Measurements from ENCODE around the gene GPI. TPM values are rescaled to one million over a fixed set of nuclear protein-coding genes. Genes with fewer than 3 reads are reported as not detected.

GPI gene
- total RNA-seq, 4 donors from 2014 or later: 88.1 to 324 (median 150) TPM

DNA sequence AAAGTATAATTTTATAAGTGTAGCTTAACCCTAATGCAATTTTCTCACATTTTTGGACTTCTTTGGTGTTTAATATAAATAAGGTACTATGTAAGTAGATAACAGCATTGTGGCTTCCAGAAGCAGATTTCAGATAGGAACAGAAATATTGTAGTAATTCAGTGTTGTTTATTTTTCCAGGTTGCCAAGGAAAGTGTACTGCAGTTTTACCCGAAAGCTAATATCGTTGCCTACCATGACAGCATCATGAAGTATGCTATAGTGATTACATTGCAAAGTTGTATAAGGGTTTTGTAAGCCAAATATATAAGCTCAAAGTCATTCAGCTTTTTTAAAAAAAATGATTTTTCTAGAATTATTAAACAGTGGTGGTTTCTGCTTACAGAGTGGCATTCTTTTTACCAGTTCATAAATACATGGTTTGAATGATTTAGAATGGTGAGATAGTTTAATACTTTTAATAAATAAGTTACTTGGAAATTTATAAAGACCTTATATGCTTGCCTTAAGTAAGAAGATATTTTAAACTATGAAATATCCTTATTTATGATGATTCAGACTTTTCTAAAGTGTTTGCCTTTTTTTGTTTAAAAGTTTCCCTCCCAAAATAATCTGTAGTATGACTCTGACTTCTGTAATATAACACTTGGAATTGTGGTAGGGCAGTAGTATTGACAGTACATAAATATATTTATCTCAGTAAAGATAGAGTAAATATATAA, 66.8 kb downstream of the GPI start:
- TF ChIP-seq, protein P1, sequence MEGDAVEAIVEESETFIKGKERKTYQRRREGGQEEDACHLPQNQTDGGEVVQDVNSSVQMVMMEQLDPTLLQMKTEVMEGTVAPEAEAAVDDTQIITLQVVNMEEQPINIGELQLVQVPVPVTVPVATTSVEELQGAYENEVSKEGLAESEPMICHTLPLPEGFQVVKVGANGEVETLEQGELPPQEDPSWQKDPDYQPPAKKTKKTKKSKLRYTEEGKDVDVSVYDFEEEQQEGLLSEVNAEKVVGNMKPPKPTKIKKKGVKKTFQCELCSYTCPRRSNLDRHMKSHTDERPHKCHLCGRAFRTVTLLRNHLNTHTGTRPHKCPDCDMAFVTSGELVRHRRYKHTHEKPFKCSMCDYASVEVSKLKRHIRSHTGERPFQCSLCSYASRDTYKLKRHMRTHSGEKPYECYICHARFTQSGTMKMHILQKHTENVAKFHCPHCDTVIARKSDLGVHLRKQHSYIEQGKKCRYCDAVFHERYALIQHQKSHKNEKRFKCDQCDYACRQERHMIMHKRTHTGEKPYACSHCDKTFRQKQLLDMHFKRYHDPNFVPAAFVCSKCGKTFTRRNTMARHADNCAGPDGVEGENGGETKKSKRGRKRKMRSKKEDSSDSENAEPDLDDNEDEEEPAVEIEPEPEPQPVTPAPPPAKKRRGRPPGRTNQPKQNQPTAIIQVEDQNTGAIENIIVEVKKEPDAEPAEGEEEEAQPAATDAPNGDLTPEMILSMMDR (IDR thresholded peaks at IDR 0.05; ENCODE audit: low read depth): no peak

DNA sequence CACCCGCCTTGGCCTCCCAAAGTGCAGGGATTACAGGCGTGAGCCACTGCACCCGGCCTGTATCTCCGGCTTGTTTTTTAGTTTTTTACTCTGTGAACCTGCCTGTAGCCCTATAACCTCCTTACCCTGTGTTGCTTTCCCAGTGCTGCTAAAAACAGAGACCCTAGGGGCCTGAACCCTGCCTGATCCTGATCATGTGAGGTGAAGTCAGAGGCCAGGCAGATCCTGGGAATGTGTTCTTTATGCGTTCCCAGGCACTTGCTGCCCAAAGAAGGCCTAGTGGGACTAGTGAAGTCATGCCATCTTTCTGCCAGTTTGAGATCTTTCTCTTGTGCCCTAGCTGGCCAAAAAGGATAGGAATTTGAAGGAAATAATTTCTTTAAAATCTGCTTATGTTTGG, 67.8 kb downstream of the GPI start:
- TF ChIP-seq, protein P1 (IDR thresholded peaks at IDR 0.05; ENCODE audit: low read depth): no peak

DNA sequence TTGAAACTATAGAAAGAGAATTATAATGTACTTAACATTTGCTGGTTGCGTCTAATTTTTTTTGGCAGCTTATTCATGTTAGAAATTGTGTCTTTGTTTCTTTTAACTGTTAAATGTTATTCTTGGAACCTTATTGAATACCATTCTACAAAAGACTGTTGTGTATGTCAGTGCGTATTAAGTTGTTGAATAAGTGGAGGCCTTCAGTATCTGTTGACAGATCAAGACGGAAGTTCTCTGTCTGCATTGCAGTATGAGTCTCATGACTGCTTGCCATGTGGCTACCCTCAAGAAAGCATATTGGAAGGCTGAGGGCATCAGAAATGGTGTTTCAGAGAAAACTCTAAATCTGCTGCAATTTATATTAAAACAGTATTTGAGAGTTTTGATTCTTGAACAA, 71.7 kb downstream of the GPI start:
- TF ChIP-seq, protein P1 (IDR thresholded peaks at IDR 0.05; ENCODE audit: low read depth): no peak

DNA sequence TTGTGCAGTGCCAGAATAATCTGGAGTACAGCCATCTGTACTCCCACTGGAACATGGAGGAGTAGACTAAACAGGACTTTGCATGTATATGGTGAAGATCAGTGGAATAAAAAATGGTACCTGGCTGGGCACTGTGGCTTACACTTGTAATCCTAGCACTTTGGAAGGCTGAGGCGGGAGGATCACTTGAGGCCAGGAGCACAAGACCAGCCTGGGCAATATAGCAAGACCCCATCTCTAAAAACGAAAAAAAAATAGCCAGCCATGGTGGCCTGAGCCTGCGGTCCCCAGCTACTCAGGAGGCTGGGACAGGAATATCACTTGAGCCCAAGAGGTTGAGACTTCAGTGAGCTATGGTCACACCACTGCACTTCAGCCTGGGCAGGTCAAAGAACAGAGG, 83.2 kb downstream of the GPI start:
- TF ChIP-seq, protein P1 (IDR thresholded peaks at IDR 0.05; ENCODE audit: low read depth): no peak

Other genes with a start within 250 kb of the GPI start
- gene LSM14A, start 192.7 kb upstream of the GPI start, total RNA-seq: 100 to 1,000 TPM in 1 of 4 donors, 10 to 100 TPM in 3; 60.9 to 113 (median 89.1) TPM
- 10 to 100 TPM; 20.9 to 49.7 (median 36.0) TPM for gene GARRE1, start 110.6 kb upstream of the GPI start, total RNA-seq
- gene PDCD2L, start 39.2 kb downstream of the GPI start, total RNA-seq: 10 to 100 TPM in 2 of 4 donors, 1 to 10 TPM in 2; 7.9 to 13.6 (median 10.4) TPM
- 100 to 1,000 TPM; 113 to 245 (median 197) TPM for gene UBA2, start 63.2 kb downstream of the GPI start, total RNA-seq
- 10 to 100 TPM in 3 of 4 donors, 1 to 10 TPM in 1; 6.5 to 17.9 (median 16.9) TPM for gene WTIP, start 116.6 kb downstream of the GPI start, total RNA-seq